ENCODE measurements around the gene TNNC2. TPM values are rescaled to one million over a fixed set of nuclear protein-coding genes. Genes with fewer than 3 reads are reported as not detected.

Gene TNNC2
- total and polyA plus RNA-seq, 2 donors (not counting 3 experiments of a cell fraction or from before 2014, with no cell fraction given), result 0.26 TPM; not detected in 1

DNA sequence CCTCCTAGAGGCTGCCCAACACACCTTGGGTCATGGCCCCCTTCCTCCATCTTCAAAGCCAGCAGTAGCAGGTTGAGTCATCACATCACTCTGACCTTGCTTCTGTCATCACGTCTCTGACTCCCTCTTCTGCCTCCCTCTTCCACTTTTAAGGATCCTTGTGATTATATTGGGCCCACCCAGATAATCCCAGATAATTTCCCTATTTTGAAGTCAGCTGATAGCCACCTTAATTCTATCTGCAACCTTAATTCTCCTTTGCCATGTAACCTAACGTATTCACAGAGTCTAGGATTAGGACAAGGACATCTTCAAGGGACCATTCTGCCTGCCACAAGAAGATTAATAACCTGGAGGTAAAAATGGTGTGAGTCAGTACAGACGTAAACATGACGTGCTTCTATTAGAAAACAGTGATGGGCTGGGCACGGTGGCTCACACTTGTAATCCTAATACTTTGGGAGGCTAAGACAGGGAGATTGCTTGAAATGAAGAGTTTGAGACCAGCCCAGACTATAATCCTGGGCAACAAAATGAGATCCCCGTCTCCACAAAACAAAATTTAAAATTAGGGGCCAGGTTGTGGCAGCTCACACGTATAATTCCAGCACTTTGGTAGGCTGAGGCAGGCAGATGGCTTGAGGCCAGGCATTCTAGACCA lies 33.6 kb upstream of the TNNC2 start:
- Histone ChIP-seq H3K4me2 (ENCODE audit: insufficient read depth, low read length) (no peak overlapping the region), H3K27me3 (ENCODE audit: control insufficient read depth in 2 of 2, insufficient read depth in 2 of 2, low read length in 2 of 2) (no peaks in the 10 kb centered on the region), H3K36me3 (ENCODE audit: control insufficient read depth in 2 of 2, extremely low read depth in 1 of 2, insufficient read depth in 2 of 2, low read length in 2 of 2) (no peaks in the 10 kb centered on the region), H3K4me3 (replicated peaks in 1 of 3; ENCODE audit: insufficient read depth in 1 of 3, low read depth in 1 of 3, low read length in 3 of 3) (no peak overlapping the region), H2AFZ (ENCODE audit: low read depth, low read length) (no peak overlapping the region), H3K27ac (ENCODE audit: insufficient read depth, low read depth, low read length) (no peak overlapping the region), H3K9ac (replicated peaks; ENCODE audit: extremely low read depth, insufficient read depth, low read length) (no peak overlapping the region), H3K4me1 (ENCODE audit: control insufficient read depth, extremely low read depth, insufficient read depth, low read length) (peaks cover 12% of the 10 kb centered on the region), H3K9me3 (replicated peaks; ENCODE audit: control insufficient read depth, insufficient read depth, low read length) (no peaks in the 10 kb centered on the region), H4K20me1 (replicated peaks; ENCODE audit: control insufficient read depth, extremely low read depth, insufficient read depth, low read length) (no peaks in the 10 kb centered on the region), H3K9me1 (replicated peaks; ENCODE audit: control insufficient read depth, extremely low read depth, insufficient read depth, low read length) (no peaks in the 10 kb centered on the region), H3K79me2 (ENCODE audit: control insufficient read depth, insufficient read depth, low read length) (peaks cover 6% of the 10 kb centered on the region)
- intact Hi-C loops (cut with micrococcal nuclease), result no loop called here
- ChIA-PET CTCF (interaction anchor here (1.0 to 1.4 kb wide), 2 partner anchors 62 to 74 kb away, joined by 3 to 4 read pairs; partner anchors contain the start of gene PCIF1), POLR2A (no interaction called here)
- dilution Hi-C loops (cut with MboI; ENCODE audit: extremely low pct_ligation_motif_present, low sequenced_read_pairs), result no loop called here
- no peak for FAIRE-seq
- no TSS peak for BruUV-seq (replicated peaks)
- DNase-seq (ENCODE audit: low read depth, low spot score), result peak; percentile 38
- no peak for TF ChIP-seq JUN (IDR thresholded peaks at IDR 0.05; ENCODE audit: borderline replicate concordance, insufficient read depth, insufficient read length, low read depth)
- TF ChIP-seq, protein P1, sequence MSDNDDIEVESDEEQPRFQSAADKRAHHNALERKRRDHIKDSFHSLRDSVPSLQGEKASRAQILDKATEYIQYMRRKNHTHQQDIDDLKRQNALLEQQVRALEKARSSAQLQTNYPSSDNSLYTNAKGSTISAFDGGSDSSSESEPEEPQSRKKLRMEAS (IDR thresholded peaks at IDR 0.05; ENCODE audit: insufficient read depth, insufficient read length), result no peak
- no peak for TF ChIP-seq POLR2AphosphoS5 (IDR thresholded peaks at IDR 0.05; ENCODE audit: insufficient read depth, low read depth, low read length)
- no peak for TF ChIP-seq CTCF (IDR thresholded peaks at IDR 0.05; ENCODE audit: extremely low read depth in 1 of 2, insufficient read depth in 1 of 2, low read depth in 1 of 2, low read length in 2 of 2)
- TF ChIP-seq EZH2 (IDR thresholded peaks at IDR 0.05; ENCODE audit: borderline replicate concordance, low read depth, low read length, severe bottlenecking), result no peak

All from endothelial cell of umbilical vein (primary cell).